ENCODE data around the gene ZBTB5. TPM values are rescaled to one million over a fixed set of nuclear protein-coding genes. Genes with fewer than 3 reads are reported as not detected.

ZBTB5 gene
- total and polyA plus RNA-seq, 2 of the 13 experiments (the other 11 are each of a cell fraction or from before 2014, with no cell fraction given) = 12.5 to 20.5 TPM

DNA sequence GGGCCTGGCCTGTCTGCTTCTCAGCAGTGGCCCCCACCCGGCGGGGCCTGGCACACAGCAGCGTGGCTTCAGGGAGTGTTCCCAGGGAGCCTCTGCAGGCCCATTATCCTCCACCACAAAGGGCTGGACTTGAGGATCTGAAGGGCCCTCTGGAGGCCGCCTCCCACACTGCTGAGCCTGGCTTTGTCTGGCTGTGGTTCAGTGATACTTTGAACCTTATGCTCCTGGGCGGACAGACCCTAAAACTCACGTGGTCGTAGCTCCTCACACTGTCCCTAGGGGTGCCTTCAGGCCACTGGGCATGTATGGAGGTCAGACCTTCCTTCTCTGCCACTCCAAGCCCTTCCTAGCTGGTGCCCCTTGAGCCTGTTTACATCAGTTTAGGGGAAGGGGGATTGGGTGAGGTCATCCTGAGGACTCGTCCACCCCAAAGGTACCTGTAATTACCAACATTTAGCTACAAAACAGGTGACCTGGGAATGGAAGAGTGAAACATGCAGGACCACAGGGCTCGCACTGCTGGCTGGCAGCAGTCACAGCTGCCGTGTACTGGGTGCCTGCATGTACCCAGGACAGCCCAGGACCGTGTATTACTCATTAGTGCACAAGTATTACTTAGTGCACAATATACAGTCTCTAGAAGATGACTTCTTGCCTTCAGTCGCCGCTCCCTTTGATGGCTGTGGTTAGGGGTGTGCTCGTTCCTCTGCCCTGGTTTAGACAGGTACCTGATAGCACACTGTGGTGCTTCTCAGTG lies 34.2 kb downstream of the ZBTB5 start (continued):
- TF ChIP-seq, protein P1, sequence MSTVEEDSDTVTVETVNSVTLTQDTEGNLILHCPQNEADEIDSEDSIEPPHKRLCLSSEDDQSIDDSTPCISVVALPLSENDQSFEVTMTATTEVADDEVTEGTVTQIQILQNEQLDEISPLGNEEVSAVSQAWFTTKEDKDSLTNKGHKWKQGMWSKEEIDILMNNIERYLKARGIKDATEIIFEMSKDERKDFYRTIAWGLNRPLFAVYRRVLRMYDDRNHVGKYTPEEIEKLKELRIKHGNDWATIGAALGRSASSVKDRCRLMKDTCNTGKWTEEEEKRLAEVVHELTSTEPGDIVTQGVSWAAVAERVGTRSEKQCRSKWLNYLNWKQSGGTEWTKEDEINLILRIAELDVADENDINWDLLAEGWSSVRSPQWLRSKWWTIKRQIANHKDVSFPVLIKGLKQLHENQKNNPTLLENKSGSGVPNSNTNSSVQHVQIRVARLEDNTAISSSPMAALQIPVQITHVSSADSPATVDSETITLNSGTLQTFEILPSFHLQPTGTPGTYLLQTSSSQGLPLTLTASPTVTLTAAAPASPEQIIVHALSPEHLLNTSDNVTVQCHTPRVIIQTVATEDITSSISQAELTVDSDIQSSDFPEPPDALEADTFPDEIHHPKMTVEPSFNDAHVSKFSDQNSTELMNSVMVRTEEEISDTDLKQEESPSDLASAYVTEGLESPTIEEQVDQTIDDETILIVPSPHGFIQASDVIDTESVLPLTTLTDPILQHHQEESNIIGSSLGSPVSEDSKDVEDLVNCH (CRISPR knock-in tag; IDR thresholded peaks at IDR 0.05) = no peak
- TF ChIP-seq, protein P2, sequence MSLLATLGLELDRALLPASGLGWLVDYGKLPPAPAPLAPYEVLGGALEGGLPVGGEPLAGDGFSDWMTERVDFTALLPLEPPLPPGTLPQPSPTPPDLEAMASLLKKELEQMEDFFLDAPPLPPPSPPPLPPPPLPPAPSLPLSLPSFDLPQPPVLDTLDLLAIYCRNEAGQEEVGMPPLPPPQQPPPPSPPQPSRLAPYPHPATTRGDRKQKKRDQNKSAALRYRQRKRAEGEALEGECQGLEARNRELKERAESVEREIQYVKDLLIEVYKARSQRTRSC (CRISPR knock-in tag; IDR thresholded peaks at IDR 0.05; ENCODE audit: low read depth) = no peak
- TF ChIP-seq NFRKB (IDR thresholded peaks at IDR 0.05) = no peak
- no peak for TF ChIP-seq ZNF547 (CRISPR knock-in tag; IDR thresholded peaks at IDR 0.05)
- TF ChIP-seq MIER2 (CRISPR knock-in tag; IDR thresholded peaks at IDR 0.05) = no peak
- TF ChIP-seq ARNTL (CRISPR knock-in tag; IDR thresholded peaks at IDR 0.05) = 0 out of 2 replicates have a peak, but pooled peaks have one; percentile 58
- peak; percentile 81; the same call in 1 of the 2 replicates for TF ChIP-seq DMAP1 (CRISPR knock-in tag; IDR thresholded peaks at IDR 0.05)
- TF ChIP-seq ARNT2 (CRISPR knock-in tag; IDR thresholded peaks at IDR 0.05; ENCODE audit: low read depth) = no peak; the same call in 1 of the 2 replicates
- no peak for TF ChIP-seq ATF7-NPFF (CRISPR knock-in tag; IDR thresholded peaks at IDR 0.05; ENCODE audit: low read depth)
- TF ChIP-seq, protein P3, sequence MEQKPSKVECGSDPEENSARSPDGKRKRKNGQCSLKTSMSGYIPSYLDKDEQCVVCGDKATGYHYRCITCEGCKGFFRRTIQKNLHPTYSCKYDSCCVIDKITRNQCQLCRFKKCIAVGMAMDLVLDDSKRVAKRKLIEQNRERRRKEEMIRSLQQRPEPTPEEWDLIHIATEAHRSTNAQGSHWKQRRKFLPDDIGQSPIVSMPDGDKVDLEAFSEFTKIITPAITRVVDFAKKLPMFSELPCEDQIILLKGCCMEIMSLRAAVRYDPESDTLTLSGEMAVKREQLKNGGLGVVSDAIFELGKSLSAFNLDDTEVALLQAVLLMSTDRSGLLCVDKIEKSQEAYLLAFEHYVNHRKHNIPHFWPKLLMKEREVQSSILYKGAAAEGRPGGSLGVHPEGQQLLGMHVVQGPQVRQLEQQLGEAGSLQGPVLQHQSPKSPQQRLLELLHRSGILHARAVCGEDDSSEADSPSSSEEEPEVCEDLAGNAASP (CRISPR knock-in tag; IDR thresholded peaks at IDR 0.05; ENCODE audit: borderline replicate concordance) = peak; percentile 31; the same call in 1 of the 2 replicates
- TF ChIP-seq ZUFSP (CRISPR knock-in tag; IDR thresholded peaks at IDR 0.05; ENCODE audit: borderline replicate concordance) = no peak
- no peak for TF ChIP-seq BATF2 (CRISPR knock-in tag; IDR thresholded peaks at IDR 0.05)
- 0 out of 2 replicates have a peak, but pooled peaks have one; percentile 13 for TF ChIP-seq FLYWCH1 (CRISPR knock-in tag; IDR thresholded peaks at IDR 0.05)
- TF ChIP-seq RBM22 (optimal IDR thresholded peaks at IDR 0.05; ENCODE audit: low read length) = no peak
- TF ChIP-seq ZNF230 (CRISPR knock-in tag; IDR thresholded peaks at IDR 0.05) = 0 out of 2 replicates have a peak, but pooled peaks have one; percentile 51
- TF ChIP-seq ZNF772 (CRISPR knock-in tag; IDR thresholded peaks at IDR 0.05) = no peak
- TF ChIP-seq, protein P4, sequence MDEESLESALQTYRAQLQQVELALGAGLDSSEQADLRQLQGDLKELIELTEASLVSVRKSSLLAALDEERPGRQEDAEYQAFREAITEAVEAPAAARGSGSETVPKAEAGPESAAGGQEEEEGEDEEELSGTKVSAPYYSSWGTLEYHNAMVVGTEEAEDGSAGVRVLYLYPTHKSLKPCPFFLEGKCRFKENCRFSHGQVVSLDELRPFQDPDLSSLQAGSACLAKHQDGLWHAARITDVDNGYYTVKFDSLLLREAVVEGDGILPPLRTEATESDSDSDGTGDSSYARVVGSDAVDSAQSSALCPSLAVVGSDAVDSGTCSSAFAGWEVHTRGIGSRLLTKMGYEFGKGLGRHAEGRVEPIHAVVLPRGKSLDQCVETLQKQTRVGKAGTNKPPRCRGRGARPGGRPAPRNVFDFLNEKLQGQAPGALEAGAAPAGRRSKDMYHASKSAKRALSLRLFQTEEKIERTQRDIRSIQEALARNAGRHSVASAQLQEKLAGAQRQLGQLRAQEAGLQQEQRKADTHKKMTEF (CRISPR knock-in tag; IDR thresholded peaks at IDR 0.05) = 0 out of 2 replicates have a peak, but pooled peaks have one; percentile 33
- TF ChIP-seq, protein P5, sequence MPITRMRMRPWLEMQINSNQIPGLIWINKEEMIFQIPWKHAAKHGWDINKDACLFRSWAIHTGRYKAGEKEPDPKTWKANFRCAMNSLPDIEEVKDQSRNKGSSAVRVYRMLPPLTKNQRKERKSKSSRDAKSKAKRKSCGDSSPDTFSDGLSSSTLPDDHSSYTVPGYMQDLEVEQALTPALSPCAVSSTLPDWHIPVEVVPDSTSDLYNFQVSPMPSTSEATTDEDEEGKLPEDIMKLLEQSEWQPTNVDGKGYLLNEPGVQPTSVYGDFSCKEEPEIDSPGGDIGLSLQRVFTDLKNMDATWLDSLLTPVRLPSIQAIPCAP (CRISPR knock-in tag; IDR thresholded peaks at IDR 0.05; ENCODE audit: low read depth) = no peak
- no peak; the same call in 2 of the 3 replicates for TF ChIP-seq MXI1 (IDR thresholded peaks at IDR 0.05; ENCODE audit: borderline replicate concordance, low read depth, low read length)
- TF ChIP-seq RARA (CRISPR knock-in tag; IDR thresholded peaks at IDR 0.05) = 0 out of 2 replicates have a peak, but pooled peaks have one; percentile 21

Measured in HepG2 (cell line).